ENCODE data around the gene KIF13A. TPM values are rescaled to one million over a fixed set of nuclear protein-coding genes. Genes with fewer than 3 reads are reported as not detected.

Gene KIF13A
- total and polyA plus RNA-seq, 2 donors (not counting 3 experiments of a cell fraction or from before 2014, with no cell fraction given): 24.9 to 65.8 TPM

- dilution Hi-C loops (cut with MboI; ENCODE audit: extremely low pct_ligation_motif_present, low sequenced_read_pairs): no loop called here
- Histone ChIP-seq H3K27me3 (ENCODE audit: control insufficient read depth in 2 of 2, insufficient read depth in 2 of 2, low read length in 2 of 2) (no peaks in the 10 kb centered on the region), H3K4me1 (ENCODE audit: control insufficient read depth, extremely low read depth, insufficient read depth, low read length) (peaks cover 23% of the 10 kb centered on the region), H3K36me3 (ENCODE audit: control insufficient read depth in 2 of 2, extremely low read depth in 1 of 2, insufficient read depth in 2 of 2, low read length in 2 of 2) (no peaks in the 10 kb centered on the region), H3K79me2 (ENCODE audit: control insufficient read depth, insufficient read depth, low read length) (no peaks in the 10 kb centered on the region), H3K9ac (replicated peaks; ENCODE audit: extremely low read depth, insufficient read depth, low read length) (no peak overlapping the region), H3K4me2 (ENCODE audit: insufficient read depth, low read length) (no peak overlapping the region), H4K20me1 (replicated peaks; ENCODE audit: control insufficient read depth, extremely low read depth, insufficient read depth, low read length) (no peaks in the 10 kb centered on the region), H2AFZ (ENCODE audit: low read depth, low read length) (no peak overlapping the region), H3K27ac (ENCODE audit: insufficient read depth, low read depth, low read length) (no peak overlapping the region), H3K9me1 (replicated peaks; ENCODE audit: control insufficient read depth, extremely low read depth, insufficient read depth, low read length) (no peaks in the 10 kb centered on the region), H3K9me3 (replicated peaks; ENCODE audit: control insufficient read depth, insufficient read depth, low read length) (no peaks in the 10 kb centered on the region), H3K4me3 (replicated peaks in 1 of 3; ENCODE audit: insufficient read depth in 1 of 3, low read depth in 1 of 3, low read length in 3 of 3) (no peak overlapping the region)
- ChIA-PET POLR2A (no interaction called here), CTCF (no interaction called here)
- no peak for TF ChIP-seq POLR2A (IDR thresholded peaks at IDR 0.05; ENCODE audit: low read depth, low read length)
- TF ChIP-seq JUN (IDR thresholded peaks at IDR 0.05; ENCODE audit: borderline replicate concordance, insufficient read depth, insufficient read length, low read depth): no peak
- no peak for TF ChIP-seq GATA2 (IDR thresholded peaks at IDR 0.05; ENCODE audit: insufficient read depth, insufficient read length, low read depth, low read length)
- no peak for TF ChIP-seq CTCF (IDR thresholded peaks at IDR 0.05; ENCODE audit: extremely low read depth in 1 of 2, insufficient read depth in 1 of 2, low read depth in 1 of 2, low read length in 2 of 2)
- TF ChIP-seq FOS (IDR thresholded peaks at IDR 0.05; ENCODE audit: borderline replicate concordance, insufficient read depth, low read length): no peak
- no peak for TF ChIP-seq POLR2AphosphoS5 (IDR thresholded peaks at IDR 0.05; ENCODE audit: insufficient read depth, low read depth, low read length)
- TF ChIP-seq EZH2 (IDR thresholded peaks at IDR 0.05; ENCODE audit: borderline replicate concordance, low read depth, low read length, severe bottlenecking): no peak
- no peak for TF ChIP-seq MYC (IDR thresholded peaks at IDR 0.05; ENCODE audit: low read depth, low read length)
- TF ChIP-seq MAX (IDR thresholded peaks at IDR 0.05; ENCODE audit: insufficient read depth, insufficient read length): no peak
- FAIRE-seq (no peak), DNase-seq (ENCODE audit: low read depth, low spot score) (no peak)
- intact Hi-C loops (cut with micrococcal nuclease): no loop called here
- BruUV-seq (replicated peaks): no TSS peak
Observed at GRCh38 chr6:17712576-17712975, 274.9 kb downstream of the KIF13A start.

Measured in endothelial cell of umbilical vein (primary cell).